DMS 273 (cell line): Measurements from ENCODE around the gene TMEM161A.
"Not testable (repeated sequence)": the region's sequence is repeated elsewhere in the genome, so short reads cannot be mapped to it uniquely, and the experiment has no call there.

Experiments used
- DNase-seq: peaks from one replicate; lab custom pipeline; 2025; ENCODE audit not compliant: unreplicated experiment; lab: John Stamatoyannopoulos, UW

TMEM161A gene

DNA sequence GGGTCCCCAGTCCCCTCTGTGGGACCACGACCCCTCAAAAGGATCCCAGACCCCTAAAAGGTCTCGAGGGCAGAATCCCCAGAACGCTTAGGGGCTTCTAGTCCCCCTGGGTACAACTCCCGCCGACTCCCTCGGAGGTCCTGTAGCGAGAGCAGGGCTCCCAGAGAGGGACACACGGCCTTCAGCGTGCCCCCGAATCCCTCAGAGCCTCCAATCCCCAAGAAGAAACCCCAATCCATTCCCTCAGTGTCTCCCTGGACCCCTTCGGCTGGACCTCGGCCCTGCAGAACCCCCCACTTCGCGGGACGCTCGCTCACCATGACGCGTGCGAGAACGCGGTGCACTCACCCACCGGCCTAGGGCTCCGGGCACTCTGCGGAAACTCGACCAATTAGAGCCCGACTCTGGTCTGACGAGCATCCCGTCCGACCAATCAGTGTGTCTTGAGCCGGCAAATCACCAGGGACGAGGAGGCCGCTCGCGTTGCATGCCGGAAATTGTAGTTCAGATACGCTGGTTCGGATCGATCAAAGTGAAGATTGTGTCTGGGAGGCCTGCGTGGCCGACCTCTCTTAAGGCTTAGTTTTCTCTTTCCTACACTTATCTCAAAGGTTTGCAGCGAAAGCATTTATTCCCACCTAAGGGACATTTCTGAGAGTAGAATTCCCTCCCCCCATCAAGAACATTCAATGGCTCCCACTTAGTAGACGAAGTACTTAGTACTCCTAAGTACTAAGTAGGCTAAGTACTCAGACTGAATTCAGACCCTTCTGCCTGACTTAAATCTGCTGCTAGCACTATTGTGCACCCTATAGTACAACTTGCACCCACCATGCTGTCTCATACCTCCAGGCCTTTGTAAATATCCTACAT is at the start of gene TMEM161A:
TMEM161A (minus strand) TSS at position 370 of the 873 bp plus-strand sequence; CDS start at position 320, 50 bp downstream.
- peak; percentile 99 for DNase-seq

DNA sequence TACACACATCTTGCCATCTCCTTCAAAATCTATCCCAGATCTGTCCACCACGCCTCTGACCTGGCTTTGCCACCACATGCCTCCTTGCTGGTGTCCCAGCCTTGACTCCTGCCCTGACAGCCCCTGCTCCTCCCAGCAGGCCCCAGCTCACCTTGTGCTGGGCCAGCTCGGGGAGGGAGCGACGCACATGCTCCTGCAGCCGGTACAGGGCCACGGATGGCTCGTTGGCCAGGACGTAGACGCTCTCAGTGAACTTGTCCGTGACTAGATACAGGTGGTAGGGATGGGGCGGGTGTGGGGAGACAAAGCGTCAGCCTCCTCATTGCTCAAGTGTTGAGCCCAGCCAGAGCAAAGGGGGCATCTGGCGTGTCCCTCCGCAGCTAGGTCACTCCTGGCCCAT is 48.5 kb upstream of the TMEM161A start:
- no peak for DNase-seq

DNA sequence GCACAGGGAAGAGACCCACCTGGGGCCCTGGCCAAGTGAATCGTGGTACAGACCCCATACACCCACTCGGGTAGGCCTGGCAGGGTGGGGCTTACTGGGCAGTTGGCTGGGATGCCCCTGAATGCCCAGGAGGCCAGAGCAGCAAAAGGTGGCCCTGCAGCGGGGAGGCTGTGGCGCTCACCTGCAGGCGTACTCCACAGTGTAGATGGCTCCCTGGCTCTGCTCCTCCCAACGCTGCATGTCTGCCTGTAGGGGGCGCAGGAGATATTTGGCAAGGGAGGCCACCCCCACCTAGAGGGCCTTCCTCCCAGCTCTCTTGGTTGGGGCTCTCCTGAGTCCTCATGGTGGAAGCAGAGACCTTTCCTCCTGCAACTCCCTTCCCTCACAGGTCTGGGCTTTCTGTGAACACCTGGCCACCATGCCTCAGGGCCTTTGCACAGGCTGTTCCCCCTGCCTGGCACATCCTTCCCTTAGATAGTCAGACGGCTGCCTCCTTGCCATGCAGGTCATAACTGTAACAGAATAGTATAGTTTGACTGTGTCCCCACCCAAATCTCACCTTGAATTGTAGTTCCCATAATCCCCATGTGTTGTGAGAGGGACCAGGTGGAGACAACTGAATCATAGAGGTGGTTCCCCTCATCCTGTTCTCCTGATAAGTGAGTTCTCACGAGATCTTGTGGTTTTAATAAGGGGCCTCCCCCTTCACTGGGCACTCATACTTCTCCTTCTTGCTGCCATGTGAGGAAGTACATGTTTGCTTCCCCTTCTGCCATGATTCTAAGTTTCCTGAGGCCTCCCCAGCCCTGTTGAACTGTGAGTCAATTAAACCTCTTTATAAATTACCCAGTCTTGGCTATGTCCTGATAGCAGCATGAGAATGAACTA is 47.8 kb upstream of the TMEM161A start:
- DNase-seq = peak; percentile 83

DNA sequence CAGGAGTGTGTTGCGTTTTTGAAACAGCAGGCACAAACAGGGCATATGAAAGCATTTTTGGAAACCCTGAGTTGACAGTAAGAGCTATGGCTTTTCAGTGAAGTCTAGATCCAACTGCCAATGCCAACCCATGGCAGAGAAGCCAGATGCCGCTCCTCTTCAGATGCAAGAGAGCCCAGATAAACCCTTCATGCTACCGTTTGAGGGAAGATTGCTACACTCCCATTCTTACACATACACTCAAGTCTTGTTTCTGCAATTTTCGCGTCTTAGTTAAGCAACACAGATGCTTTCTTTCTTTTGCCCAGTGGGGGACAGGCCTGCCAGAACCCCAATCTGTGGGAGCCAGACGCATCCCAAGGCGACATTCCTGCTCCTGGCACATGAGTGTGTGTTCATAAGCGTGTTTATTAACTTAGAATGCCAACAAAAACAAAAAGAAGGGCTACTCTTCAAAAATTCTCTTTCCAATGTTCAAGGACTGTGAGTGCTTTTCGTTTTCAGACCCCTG is 43.3 kb upstream of the TMEM161A start:
- DNase-seq = no peak

DNA sequence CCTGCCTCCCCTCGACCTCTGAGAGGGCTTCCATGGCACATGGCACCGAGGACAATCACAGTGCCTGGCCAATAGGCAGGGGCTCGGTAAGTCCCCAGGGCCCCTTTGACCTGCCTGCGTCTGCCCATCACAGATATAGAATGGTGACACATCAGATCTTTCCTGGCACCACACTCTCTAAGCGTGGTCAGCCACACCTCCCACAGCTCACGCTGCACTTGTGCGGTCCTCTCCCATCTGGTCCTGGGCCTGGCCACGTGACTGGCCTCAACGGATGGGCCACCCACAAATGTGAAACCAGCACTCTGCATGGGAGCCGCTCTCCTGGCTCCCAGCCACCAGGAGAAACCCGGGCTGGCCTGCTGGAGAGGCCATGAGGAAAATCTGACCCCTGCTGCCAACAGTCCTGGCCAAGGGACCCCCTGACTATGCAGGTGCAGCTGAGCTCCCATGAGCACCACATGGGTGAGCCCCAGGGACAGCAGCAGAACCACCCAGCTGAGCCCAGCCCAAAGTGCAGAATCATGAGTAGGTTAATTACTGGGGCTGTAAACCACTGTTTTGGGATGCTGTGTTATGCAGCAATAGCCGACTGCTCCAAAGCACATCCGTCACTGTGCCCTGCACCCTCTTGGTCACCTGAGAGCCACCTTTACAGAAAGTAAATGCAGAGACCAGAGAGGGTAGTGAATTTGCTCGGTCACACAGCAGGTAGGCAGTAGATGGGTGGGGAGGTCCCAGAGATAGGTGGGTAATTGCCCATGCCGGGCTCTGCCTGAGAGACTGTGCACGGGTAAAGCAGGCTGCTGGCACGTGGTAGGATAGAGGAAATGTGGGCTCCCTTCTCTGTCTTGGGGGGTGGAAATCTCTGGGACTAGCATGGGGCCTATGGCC is 41.5 kb upstream of the TMEM161A start:
- DNase-seq = no peak

DNA sequence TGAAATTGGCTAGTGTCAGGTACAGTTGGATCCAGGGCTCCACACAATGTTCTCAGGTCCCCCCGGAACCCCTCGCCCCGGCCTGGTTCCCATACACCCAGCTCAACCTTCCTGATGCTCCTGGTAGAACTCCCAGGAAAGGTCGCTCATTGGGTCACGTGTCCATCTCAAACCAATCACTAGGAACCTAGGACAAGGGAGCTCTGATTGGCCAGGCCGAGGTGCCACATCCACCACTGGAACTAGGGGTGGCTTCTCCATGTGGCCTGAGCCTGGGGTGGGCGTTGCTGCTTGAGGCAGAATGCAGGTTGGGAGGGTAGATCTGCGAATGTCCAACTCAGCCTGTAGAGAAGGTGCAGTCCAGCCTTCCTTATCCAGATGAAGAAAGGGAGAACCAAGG is 38.7 kb upstream of the TMEM161A start:
- no peak for DNase-seq

DNA sequence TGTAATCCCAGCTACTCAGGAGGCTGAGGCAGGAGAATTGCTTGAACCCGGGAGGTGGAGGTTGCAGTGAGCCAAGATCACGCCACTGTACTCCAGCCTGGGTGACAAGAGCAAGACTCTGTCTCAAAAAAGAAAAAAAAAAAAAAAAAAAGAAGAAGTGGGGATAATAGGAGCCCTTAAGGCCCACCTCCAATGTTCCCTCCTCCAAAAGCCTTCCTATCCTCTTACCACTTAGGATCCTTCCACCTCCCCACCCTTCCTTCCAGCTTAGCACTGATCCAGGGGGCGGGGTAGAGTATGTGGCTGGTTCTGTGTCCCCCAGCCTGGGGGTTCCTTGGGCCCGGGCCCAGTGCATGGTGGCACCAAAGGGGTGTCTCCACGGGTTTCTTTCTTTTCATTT is 35.0 kb upstream of the TMEM161A start:
- not testable (repeated sequence) for DNase-seq

DNA sequence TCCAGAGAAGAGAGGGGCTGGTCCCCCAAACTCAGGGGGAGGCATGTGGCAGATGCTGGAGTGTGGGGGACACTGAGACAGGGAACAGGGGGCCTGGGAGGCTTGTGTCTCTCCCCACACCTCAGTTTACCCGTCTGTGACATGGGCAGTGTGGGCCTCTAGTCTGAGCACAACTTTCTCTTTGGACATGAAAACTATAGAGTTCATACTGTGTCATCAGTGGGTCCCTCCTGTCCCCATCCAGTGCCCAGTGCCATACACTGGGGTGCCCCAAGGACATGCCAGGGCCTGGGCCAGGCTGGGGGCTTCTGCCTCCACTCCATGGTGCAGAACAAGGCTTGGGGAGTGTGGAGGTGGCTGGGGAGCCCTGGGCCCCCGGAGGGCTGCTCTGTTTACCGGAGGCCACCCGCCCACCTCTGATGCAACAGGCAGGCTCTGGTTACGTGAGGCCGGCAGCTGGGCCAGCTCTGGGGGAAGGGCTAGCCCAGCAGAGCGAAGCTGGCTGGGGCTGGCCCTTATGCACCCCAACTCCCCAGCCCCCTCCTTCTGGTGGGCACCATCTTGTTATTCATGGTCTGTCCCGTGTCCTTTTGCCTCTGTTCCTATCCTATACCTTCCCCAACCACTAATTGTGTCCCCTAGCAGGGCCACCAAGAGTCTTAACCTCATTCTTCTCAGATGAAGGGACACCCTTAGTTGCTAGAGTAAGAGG is 33.7 kb upstream of the TMEM161A start:
- DNase-seq = peak; percentile 73

DNA sequence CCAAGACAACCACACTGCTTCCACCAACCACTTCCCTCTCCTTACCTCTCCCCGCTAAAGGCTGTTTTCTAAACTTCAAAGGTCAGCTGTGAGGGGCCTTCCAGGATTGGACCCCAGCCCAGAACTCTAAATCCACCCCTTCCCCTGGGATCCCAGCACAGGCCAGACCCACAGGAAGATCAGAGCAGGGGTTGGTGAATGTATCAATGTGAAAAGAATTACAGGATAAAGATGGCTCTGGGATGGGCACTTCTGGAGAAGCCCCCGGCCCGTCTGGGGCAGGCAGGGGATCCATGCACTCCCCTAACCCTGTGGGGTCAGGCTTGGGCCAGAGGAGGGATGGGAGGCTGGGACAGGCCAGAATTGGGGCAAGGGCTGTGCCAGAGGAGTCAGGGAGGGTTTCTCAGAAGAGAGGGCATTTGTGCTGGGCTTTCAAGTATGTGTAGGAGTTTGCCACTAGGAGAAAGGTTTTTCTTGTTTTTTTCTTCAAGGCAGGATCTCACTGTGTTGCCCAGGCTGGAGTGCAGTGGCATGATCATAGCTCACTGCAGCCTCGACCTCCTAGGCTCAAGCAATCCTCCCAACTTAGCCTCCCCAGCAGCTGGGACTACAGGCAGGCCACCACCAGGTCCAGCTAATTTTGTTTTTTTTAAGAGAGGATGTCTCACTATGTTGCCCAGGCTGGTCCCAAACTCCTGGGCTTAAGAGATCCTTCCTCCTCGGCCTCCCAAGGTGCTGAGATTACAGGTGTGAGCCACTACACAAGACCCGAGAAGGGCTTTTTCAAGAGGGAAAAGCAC is 32.8 kb upstream of the TMEM161A start:
- DNase-seq = peak; percentile 59

DNA sequence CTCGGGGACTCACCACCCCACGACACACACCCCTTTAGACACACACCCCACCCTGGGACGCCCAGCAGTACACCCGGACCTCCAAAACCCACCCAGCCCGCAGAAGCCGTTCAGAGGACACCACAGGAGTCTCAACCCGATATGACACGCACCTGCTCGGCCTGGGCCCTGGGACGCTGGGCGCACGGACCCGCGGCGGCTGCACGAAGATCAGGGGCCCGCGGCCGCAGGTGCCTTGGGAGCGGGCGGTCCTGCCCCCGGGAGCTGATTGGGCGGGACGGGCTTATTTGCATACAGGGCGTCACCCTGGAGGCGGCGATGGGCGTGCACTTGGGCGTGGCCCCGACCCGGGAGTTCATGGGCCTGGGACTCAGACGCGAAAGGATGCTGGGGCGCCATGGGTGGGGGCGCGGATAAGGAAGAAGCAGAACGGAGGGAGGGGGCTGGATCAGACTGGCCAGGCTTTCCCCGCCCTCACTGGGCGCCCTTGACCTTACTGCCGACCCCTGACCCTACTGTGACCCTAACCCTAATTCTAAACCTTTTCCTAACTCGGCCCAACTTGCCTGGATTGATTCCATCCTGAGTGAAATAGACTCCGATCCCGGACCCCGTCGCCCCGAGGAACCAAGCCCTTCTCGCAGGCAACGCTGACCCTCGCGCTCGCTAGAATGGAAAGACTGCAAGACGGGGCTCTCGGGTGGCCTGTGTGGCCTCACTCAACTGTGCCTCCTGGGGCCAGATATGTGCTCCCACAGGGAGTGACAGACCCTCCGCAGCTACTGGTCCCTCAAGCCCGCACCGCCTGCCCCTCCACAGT is 32.0 kb upstream of the TMEM161A start, which contains the start of gene MEF2B:
MEF2B (minus strand) TSS at position 211 of the 820 bp plus-strand sequence. CDS start 19,528 bp downstream, outside the sequence.
- DNase-seq = peak; percentile 94

DNA sequence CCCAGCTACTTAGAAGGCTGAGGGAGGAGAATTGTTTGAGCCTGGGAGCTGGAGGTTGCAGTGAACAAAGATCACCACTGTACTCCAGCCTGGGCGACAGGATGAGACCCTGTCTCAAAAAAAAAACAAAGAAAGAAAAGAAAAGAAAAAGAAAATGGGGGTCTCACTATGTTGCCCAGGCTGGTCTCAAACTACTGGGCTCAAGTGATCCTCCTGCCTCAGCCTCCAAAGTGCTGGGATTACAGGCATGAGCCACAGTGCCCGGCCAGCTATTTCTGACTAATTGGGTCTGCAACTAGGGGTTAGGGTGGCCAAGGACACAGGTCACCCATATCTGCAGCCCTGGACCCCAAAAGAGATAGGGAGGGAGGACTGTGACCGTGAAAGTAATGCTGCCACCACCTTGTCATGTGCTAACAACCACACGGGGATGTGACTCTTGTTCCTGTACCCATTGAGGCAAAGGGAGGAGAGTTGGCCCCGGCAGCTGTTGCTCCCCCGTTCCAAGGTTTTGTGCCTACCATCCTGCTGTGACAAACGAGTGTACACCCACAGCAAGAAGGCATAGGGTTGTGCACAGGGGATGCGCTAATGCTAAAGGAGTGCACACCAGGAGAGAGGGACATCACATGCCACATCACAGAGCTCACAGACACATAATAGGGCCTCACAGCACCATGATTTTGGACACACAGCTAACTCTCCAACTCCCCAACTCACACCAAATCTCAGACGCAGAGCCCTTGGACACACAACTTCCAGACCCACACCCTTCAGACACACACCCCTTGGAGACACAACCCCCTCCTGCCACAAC is 31.2 kb upstream of the TMEM161A start:
- no peak for DNase-seq

DNA sequence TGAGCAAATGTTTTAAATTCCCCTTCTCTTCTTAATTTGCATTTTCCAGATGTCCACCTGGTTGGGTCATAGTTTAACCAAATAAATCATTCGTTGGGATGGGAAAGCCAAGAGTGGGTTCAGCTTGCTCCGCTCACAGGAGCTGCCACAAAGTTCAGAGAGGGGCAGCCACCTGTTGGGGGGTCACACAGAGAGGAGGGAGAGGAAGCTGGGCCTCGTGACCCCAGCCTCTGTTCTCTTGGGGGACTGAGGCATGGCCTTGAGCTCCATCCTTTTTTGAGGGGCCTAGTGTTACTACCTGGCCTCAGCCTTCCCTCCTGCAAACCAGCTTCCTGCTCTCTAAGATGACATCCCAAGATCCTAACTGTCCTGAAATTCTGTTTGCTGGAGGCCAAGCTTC is 29.3 kb upstream of the TMEM161A start:
- DNase-seq = no peak

DNA sequence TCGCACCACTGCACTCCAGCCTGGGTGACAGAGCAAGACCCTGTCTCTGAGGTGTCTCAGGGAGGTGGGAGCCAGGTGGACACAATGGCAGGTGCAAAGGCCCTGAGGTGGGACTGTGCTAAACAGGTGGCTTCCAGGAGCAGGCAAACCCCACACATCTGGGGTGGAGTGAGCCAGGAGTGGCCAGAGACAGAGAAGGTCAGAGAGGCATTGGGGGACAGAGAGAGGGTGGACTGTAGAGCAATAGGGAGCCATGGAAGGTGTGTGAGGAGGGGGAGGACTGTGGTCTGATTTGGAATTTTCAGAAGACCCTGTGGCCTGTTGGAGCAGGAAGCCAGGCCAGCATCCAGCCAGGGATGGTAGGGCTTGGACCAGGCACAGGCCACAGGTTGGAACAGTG is 27.1 kb upstream of the TMEM161A start:
- DNase-seq = no peak

DNA sequence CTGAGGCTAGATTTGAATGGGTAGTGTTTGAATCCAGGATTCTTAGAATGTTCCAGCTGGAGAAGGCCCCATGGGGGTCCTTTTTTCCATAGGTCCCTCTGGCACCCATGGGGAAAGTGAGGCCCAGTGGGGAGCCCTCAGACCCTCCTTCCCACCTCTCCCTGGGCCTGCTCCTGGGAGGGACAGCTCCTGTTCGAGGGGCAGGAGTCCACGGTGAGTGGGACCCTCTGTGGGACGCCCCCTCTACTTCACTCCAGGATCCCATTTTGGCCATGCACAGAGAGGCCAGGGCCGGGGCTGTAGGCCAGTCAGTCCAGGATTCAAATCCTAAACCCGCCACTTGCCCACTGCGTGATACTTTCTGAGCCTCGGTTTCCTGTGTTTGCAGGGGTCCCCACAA is 24.2 kb upstream of the TMEM161A start:
- no peak for DNase-seq

DNA sequence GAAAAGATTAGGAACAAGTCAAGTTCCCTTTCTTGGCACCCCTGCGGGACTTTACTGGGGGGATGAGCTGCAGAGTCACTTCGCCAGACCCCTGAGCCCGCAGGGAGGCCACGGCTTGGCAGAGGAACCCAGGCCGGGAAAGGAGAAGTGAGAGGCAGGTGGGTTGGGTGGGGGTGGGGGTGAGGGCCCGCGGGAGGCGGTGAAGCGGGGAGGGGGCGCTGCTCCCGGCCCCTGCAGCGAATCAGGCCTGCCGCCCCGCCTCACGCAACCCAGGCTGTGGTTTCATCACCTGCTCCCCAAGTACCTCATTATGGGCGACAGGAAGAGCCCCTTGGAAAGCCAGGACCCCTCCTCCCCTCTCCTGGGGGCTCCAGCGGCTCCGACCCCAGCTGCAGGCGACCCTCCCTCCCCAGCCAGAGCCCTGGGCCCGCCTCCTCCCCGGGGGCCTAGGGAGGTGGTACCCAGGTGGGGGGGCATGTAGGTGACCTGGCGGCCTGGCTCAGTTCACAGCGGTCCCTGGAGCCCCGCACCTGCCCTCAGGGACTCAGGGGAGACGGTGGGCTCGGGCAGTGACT is 22.3 kb upstream of the TMEM161A start:
- no peak for DNase-seq

DNA sequence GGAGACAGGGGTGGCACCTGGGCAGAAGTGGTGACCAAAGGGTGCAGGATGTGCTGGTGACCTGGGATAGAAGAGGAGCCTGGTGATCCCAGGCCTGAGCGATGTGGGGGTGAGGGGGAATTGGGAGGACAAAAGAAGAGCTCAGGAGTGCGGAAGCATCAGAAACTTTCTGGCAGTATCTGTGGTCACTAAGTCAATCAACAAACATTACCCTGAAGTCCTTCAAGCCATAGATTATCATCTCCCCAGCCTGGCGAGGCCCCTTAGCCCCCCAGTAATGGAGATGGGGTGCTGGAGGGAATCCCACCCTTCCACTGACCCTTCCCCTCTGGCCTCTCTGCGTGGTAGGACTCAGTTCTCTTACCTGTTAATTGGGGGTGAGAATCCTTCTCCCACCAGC is 21.3 kb upstream of the TMEM161A start:
- DNase-seq = no peak

DNA sequence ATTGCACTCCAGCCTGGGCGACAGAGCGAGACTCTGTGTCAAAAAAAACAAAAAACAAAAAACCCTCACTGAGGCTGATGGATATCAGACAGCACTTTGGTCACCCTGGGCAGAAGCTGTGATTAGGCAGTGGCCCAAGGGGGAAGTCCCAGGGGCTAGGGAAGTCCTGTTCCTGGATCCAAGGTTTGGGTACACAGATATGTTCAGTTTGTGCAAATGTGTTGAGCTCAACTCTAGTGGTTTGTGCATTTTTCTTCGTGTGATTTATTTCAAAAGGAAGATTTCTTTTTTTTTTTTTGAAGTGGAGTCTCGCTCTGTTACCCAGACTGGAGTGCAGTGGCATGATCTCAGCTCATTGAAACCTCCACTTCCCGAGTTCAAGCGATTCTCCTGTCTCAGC is 19.5 kb upstream of the TMEM161A start:
- no peak for DNase-seq
